GM18858 (cell line): ENCODE data around the gene CASKIN1.

Experiments
- ATAC-seq: cut with Tn5 transposase; IDR thresholded peaks from one replicate; pipeline ENCODE4 v1.9.1; 2021; ENCODE audit not compliant: unreplicated experiment

Gene CASKIN1

GRCh38 chr16:2194166-2194834 lies 2.1 kb downstream of the CASKIN1 start:
- ATAC-seq, result no peak

- ATAC-seq, result no peak
Measured at GRCh38 chr16:2191446-2191706, 5.0 kb downstream of the CASKIN1 start.

- ATAC-seq, result no peak
Measured at GRCh38 chr16:2190659-2191445, 5.6 kb downstream of the CASKIN1 start.

GRCh38 chr16:2190002-2190658 lies 6.3 kb downstream of the CASKIN1 start:
- ATAC-seq, result no peak

- no peak for ATAC-seq
Measured at GRCh38 chr16:2189252-2189893, 7.0 kb downstream of the CASKIN1 start.

GRCh38 chr16:2188395-2188794 lies 8.0 kb downstream of the CASKIN1 start:
- ATAC-seq, result no peak

- no peak for ATAC-seq
Measured at GRCh38 chr16:2187212-2187611, 9.2 kb downstream of the CASKIN1 start.

GRCh38 chr16:2186505-2186904 lies 9.9 kb downstream of the CASKIN1 start:
- no peak for ATAC-seq

- no peak for ATAC-seq
Measured at GRCh38 chr16:2186064-2186463, 10.3 kb downstream of the CASKIN1 start.

GRCh38 chr16:2184962-2185361 lies 11.4 kb downstream of the CASKIN1 start:
- ATAC-seq, result no peak

GRCh38 chr16:2184346-2184745 lies 12.1 kb downstream of the CASKIN1 start:
- ATAC-seq, result no peak

- ATAC-seq, result no peak
Measured at GRCh38 chr16:2183671-2184070, 12.7 kb downstream of the CASKIN1 start.

GRCh38 chr16:2181952-2182351 lies 14.5 kb downstream of the CASKIN1 start:
- ATAC-seq, result no peak

- ATAC-seq, result no peak
Measured at GRCh38 chr16:2180962-2181923, 15.2 kb downstream of the CASKIN1 start.

- no peak for ATAC-seq
Measured at GRCh38 chr16:2180461-2180860, 15.9 kb downstream of the CASKIN1 start.

GRCh38 chr16:2179576-2179975 lies 16.8 kb downstream of the CASKIN1 start:
- no peak for ATAC-seq

GRCh38 chr16:2179107-2179501 lies 17.3 kb downstream of the CASKIN1 start:
- no peak for ATAC-seq

GRCh38 chr16:2178321-2179106 lies 17.9 kb downstream of the CASKIN1 start:
- no peak for ATAC-seq

GRCh38 chr16:2177561-2177960 lies 18.8 kb downstream of the CASKIN1 start:
- no peak for ATAC-seq

GRCh38 chr16:2177101-2177500 lies 19.3 kb downstream of the CASKIN1 start:
- ATAC-seq, result no peak
